GM18909 (cell line): ENCODE measurements around the gene SHC2.
"Not testable (repeated sequence)": the region's sequence is repeated elsewhere in the genome, so short reads cannot be mapped to it uniquely, and the experiment has no call there.

Source experiments
- ATAC-seq: cut with Tn5 transposase; IDR thresholded peaks from one replicate; pipeline ENCODE4 v1.9.1; 2021; ENCODE audit warnings: mild to moderate bottlenecking; ENCODE audit not compliant: unreplicated experiment, poor library complexity

SHC2 gene

GRCh38 chr19:493391-494170, 32.7 kb upstream of the SHC2 start:
- no peak for ATAC-seq

- no peak for ATAC-seq
Measured at GRCh38 chr19:492091-492531, 31.3 kb upstream of the SHC2 start.

- ATAC-seq = no peak
Measured at GRCh38 chr19:491146-491741, 30.4 kb upstream of the SHC2 start.

GRCh38 chr19:489418-490196, 28.8 kb upstream of the SHC2 start:
- ATAC-seq = peak; percentile 5

GRCh38 chr19:488505-489417, 27.9 kb upstream of the SHC2 start:
- peak; percentile 84 for ATAC-seq

- ATAC-seq = no peak
Measured at GRCh38 chr19:485583-486236, 24.9 kb upstream of the SHC2 start.

- ATAC-seq = no peak
Measured at GRCh38 chr19:485077-485476, 24.2 kb upstream of the SHC2 start.

GRCh38 chr19:484494-484893, 23.7 kb upstream of the SHC2 start:
- no peak for ATAC-seq

- ATAC-seq = no peak
Measured at GRCh38 chr19:483332-484072, 22.7 kb upstream of the SHC2 start.

- ATAC-seq = no peak
Measured at GRCh38 chr19:482186-483041, 21.6 kb upstream of the SHC2 start.

GRCh38 chr19:481100-481499, 20.3 kb upstream of the SHC2 start:
- not testable (repeated sequence) for ATAC-seq

- no peak for ATAC-seq
Measured at GRCh38 chr19:480016-480855, 19.4 kb upstream of the SHC2 start.

- ATAC-seq = no peak
Measured at GRCh38 chr19:478976-479375, 18.1 kb upstream of the SHC2 start.

GRCh38 chr19:478236-478903, 17.5 kb upstream of the SHC2 start:
- no peak for ATAC-seq

- no peak for ATAC-seq
Measured at GRCh38 chr19:475360-475759, 14.5 kb upstream of the SHC2 start.

GRCh38 chr19:474126-475078, 13.6 kb upstream of the SHC2 start:
- no peak for ATAC-seq
